GM18517 (cell line): ENCODE measurements around the gene ARHGAP42.

Experiments
- ATAC-seq: cut with Tn5 transposase; IDR thresholded peaks from one replicate; pipeline ENCODE4 v1.9.1; 2021; ENCODE audit warnings: mild to moderate bottlenecking, moderate library complexity; ENCODE audit not compliant: unreplicated experiment

The ARHGAP42 gene

DNA sequence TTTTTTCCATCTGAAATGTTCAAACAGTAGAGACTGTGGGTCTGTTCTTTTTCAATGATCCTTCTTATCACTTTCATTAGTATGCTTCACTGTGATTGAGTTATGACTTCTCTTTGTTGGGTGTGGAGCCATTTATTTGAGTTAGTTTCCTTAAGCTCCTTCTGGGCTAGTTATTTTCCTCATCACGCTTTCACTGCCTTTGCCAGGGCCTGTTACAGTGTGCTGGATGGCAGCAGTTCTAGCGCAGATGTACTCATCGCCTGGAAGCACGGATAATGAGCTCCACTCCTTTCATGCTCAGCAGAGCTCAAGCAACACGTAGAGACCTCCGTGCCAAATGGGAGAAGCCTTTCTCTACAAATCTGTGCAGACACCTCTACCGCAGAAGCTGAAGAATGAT lies 7.0 kb upstream of the ARHGAP42 start:
- no peak for ATAC-seq

DNA sequence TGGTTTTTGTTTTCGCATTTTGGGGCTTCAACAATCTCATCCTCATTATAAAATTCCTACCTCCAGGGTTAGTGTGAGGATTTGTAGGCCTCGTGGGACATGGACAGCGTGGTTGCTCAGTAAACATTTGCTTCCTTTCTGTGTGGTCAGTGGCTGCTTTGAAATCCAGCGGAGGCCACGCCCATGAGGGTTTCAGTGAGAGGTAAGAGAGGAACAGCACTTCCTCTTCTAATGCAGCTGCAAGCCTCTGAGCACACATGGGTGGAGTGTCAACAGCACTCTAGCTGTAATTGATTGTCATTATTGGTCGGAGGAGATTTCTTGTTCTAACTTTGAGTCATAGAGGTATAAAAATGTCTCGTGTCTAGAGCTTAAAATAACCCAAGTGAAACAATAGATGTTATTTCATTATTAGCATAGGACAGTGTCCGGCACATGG lies 6.0 kb upstream of the ARHGAP42 start:
- ATAC-seq = peak; percentile 99

DNA sequence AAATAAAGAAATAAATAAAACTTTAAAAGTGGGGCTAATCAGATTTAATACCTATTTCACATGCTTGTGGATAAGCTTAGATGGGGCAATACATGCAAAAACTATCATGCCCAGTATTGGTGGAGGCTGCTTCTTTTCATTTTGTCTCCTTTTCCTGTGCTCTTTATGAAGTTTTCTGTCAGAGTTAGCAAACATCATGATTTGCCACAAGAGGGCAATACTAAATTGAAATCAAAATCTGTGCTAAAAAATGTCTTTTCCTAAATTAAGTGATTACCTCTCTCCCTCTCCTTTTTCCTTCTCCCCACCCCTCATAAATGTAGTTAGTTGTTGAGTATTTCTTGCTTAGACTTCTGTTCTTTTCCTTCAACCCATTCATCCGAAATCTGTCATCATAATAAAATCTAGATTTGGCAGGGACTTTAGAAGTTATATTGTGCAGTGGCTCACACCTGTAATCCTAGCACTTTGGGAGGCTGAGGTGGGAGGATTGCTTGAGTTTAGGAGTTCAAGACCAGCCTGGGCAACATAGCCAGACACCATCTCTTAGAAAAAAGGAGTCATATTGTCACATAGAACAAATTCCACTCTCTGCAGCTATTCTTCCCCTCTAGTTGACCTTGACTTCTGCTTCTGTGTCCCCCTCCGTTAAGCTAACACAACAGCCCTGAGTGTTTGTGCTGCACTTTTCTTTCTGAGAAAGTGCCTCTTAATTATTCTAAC lies 4.7 kb upstream of the ARHGAP42 start:
- no peak for ATAC-seq

DNA sequence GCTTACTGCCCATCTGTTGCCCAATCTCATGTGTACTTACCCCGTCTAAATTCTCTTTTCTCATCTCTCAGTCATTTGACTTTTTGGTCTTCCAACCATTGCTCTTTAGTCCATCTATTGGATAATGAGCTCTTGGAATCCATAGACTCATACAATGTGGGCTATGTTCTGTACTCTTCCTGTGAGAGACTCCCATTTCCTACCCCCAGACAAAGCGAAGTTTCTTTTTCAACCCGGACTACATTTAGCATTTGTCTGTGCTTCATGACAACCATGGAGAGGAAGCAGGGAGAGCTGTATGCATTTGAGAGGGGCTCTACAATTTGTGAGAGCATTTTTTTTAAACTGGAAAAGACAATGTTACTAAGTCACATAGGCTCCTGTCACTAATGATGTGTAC lies 4.0 kb upstream of the ARHGAP42 start:
- no peak for ATAC-seq

- peak; percentile 26 for ATAC-seq
Observed at GRCh38 chr11:100684101-100685065, 2.7 kb upstream of the ARHGAP42 start.

- no peak for ATAC-seq
Observed at GRCh38 chr11:100686476-100687053, 523 bp upstream of the ARHGAP42 start.

GRCh38 chr11:100687630-100688395 lies 725 bp downstream of the ARHGAP42 start:
- peak; percentile 59 for ATAC-seq

DNA sequence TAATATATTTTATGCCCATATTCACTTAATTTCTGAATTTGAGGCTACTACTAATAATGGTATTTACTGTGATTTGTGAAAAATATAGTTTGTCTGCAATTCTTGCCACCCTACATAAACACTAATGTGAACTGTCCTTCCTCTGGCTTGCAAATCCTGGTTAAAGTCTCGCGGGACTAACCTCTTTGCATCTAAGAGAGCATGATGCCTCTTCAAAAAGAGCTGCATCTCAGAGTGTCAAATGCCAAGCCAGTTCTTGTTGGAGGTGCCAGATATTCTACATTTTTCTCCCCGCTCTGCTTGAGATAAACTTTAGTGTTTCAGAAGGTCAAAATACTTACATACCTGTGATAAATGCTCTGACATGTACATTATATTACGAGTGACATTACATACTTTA lies 2.1 kb downstream of the ARHGAP42 start:
- ATAC-seq = no peak

DNA sequence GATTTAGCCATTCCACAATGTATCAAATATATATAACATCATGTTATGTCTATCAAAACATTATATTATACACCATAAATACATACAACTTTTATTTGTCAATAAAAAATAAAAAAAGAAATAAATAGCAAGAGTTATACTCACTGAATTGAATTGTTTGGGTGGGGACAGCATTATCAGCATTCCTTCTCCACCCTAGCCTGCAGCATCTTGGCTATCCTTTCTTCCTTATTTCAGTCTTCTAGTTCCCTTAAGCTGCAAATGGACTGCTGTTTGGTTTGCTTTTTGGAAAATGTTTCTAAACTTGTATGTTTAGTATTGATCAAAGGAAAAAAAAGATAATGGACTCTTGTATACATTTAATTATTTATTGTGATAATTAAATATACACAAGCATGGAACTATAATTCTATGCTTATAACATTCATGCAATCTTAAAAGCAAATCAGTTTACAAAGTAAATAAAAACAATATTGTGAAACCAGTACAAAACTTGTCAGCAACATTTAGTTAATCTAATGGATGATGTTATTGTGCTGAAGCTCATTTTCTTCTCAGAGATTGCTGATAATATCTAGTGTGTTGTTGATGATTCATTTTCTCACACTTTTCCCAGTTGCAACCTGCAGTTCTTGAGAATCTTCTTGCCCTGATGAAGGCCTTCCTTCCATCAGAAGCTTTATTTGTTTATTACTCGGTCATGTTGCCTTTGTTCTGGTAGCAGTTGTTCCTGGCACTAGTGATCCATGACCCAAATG lies 5.0 kb downstream of the ARHGAP42 start:
- ATAC-seq = no peak

DNA sequence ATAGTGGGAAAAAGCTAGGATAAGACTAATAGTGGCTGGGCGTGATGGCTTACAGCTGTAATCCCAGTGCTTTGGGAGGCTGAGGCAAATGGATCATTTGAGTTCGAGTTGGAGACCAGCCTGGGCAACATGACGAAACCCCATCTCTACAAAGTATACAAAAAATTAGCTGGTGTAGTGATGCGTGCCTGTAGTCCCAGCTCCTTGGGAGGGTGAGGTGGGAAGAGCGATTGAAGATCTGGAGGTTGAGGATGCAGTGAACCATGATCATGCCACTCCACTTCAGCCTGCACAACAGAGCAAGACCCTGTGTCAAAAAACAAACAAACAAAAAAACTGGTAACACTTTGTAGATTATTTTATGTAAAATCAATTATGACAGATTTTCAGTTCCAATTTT lies 8.8 kb downstream of the ARHGAP42 start:
- ATAC-seq = no peak

DNA sequence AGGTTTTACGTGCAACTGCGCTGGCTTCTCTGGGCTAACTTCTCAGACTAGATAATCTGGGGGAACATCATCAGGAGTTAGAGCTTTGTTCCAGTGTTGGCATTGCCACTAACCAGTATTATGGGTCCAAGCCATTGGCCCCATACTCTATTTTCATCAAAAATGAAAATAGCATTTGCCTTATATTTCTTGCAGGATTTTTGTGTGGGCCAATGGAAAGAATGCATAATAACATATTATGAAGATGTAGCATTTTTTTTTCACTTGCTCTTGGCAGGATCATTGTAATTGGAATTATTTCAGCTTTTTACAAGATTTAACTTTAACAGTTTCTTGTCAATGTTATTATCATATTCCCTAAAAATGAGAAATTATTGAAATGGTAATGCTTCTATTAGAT lies 16.1 kb downstream of the ARHGAP42 start:
- no peak for ATAC-seq

GRCh38 chr11:100703801-100704575 lies 16.9 kb downstream of the ARHGAP42 start:
- ATAC-seq = no peak

DNA sequence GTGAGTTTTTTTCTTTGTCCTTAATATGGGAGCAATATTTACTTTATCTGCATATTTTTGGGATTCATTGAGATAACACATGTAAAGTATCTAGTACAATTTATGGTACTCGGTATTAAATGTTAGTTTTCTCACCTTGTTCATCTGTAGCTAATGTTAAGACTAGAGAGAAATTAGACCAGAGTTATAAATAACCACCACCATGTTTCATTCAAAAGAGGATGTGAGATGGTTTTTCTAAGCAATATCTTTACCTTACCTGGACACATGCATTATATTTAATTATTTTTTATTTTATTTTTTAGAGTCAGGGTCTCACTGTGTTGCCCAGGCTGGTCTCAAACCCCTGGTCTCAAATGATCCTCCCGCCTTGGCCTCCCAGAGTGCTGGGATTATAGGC lies 18.4 kb downstream of the ARHGAP42 start:
- peak; percentile 40 for ATAC-seq

- peak; percentile 68 for ATAC-seq
Observed at GRCh38 chr11:100706179-100706578, 19.1 kb downstream of the ARHGAP42 start.

DNA sequence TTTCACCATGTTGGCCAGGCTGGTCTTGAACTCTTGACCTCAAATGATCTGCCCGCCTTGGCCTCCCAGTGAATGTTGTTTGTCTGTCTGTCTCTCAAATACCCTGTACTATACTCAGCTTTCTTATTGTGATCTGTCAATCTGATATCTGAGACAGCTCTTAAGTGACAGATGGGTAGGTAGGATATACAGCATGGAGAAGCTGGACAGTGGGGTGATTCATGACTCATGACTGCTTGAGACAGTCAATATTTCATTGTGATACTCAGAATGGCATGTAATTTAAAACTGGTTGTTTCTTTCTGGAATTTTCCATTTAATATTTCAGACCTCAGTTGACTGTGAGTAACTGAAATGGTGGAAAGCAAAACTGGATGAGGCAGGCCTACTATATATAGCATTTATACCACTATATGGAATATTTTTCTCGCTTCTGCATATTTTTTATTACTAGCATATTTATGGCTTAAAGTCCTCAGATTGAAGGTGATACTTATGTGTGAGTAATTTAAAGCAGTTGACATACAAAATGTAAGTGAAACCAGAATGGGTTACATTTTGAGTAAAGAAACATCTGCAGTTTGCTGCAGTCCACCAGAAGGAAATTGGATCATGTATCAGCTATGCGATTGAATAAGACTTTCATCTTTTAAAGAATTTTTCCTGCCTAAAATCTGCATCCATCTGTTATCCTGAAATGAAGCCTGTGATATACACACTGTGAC lies 22.3 kb downstream of the ARHGAP42 start:
- ATAC-seq = peak; percentile 87

DNA sequence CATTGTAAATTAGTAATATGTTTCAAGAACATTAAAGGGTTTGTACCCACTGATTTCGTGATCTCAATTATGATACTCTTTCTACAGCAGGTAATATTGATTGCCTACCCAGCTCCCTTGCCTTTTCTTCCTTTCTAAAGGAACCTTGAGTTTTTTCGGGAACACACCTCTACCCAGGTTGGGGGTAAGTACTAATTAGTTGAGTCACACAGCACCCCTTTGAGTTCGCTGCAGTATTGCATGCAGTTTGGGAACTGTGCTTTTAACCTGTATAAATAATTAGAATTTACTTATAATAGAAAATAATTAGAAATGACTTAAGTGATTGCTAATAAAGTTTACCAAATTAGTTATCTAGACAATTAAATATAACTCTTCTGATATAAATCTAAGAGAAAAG lies 24.9 kb downstream of the ARHGAP42 start:
- no peak for ATAC-seq

DNA sequence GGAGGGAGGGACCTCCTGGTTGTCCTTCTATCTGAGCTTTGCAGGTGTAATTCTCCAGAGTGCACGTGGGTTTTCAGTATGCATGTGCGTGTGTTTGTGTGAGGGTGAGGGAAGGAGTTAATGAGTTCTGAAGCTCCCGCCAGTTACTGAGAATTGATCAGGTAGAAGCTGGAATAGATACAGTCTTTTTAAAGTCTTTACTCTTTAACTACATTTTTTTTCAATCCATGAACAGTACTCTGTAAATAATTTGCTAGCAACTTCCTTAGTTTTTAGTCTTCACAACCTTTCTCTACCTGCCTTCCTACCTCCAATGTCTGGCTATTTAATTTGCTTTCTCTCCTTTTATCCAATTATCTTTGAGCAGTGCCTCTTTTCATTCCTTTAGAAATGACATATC lies 25.5 kb downstream of the ARHGAP42 start:
- ATAC-seq = no peak

- ATAC-seq = no peak
Observed at GRCh38 chr11:100715165-100715761, 28.2 kb downstream of the ARHGAP42 start.
